NCI-H748 (cell line): Measurements from ENCODE around the gene SMPD3.
"Not testable (repeated sequence)": the region's sequence is repeated elsewhere in the genome, so short reads cannot be mapped to it uniquely, and the experiment has no call there.

Experiments
- DNase-seq: peaks from one replicate; lab custom pipeline; 2025; ENCODE audit not compliant: unreplicated experiment; lab: John Stamatoyannopoulos, UW

Gene SMPD3

GRCh38 chr16:68448360-68448970 lies at the start of gene SMPD3:
SMPD3 (minus strand) TSS chr16:68448508; CDS start chr16:68372181, 76,327 bp downstream.
- DNase-seq: peak; percentile 99

- no peak for DNase-seq
Observed at GRCh38 chr16:68496689-68497088, 48.4 kb upstream of the SMPD3 start.

DNA sequence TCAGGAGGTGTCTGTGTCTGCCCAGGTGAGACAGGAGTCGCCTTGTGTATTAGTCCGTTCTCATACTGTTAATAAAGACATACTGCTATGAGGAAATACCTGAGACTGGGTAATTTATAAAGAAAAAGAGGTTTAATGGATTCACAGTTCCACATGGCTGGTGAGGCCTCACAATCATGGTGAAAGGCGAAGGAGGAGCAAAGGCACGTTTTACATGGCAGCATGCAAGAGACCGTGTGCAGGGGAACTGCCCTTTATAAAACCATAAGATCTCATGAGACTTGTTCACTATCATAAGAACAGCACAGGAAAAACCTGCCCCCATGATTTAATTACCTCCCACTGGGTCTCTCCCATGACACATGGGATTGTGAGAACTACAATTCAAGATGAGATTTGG lies 46.0 kb upstream of the SMPD3 start:
- not testable (repeated sequence) for DNase-seq

- no peak for DNase-seq
Observed at GRCh38 chr16:68493412-68494070, 45.2 kb upstream of the SMPD3 start.

- no peak for DNase-seq
Observed at GRCh38 chr16:68492543-68493411, 44.5 kb upstream of the SMPD3 start.

DNA sequence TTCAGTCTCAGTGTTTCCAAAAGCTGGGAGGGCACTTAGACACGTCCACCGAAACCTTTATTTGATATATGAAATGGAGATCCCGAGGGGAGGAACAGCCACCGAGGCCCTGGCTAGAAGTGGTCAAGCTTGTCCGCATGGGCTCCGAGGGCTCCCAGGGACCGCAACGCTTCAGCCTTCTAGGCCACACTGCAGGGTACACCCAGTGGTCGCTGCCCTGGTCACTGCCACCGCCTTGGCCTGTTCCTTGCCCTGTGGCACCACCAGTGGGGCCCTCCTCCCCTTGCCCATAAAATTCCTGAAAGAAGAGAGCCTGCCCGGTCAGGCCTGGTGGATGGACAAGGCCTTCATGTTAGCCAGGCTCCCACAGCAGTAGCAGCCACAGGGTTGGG lies 43.8 kb upstream of the SMPD3 start:
- DNase-seq: no peak

- DNase-seq: no peak
Observed at GRCh38 chr16:68491576-68491950, 43.3 kb upstream of the SMPD3 start.

DNA sequence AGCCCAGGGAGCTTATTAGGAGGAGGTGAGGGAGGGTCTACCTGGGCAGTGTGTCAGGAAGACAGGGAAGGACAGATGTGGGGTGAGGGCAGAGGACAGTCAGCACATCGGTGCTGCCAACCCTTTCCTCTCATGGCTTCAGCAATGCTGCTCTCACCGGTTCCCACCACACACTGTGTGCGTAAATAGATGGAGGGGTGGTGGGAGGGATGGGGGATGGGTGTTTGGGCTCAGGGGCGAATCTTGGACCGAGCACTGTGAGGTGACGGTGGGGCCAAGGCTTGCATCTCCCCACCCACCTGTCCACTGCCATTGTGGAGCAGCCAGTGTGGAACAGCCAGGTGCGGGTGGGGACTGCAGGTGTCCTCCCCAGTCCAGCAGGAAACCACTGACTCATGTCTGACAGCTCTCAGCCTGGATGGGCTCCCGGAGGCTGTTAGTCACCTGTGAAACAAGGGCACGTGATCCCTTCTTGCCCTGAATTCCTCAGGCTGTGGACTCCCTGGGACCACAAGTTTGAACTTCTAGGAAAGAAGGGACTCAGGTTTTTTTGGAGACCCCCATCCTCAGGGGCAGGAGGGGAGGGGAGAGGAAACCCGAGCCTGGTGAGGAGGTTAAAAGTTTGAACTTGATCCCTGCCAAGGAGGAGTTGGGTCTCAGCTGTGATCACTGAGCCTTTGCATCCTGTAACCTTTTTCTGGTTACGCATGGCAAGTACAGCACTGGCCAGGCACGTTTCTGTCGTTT lies 42.7 kb upstream of the SMPD3 start:
- DNase-seq: no peak

- DNase-seq: no peak
Observed at GRCh38 chr16:68490358-68490757, 42.0 kb upstream of the SMPD3 start.

GRCh38 chr16:68488554-68488953 lies 40.2 kb upstream of the SMPD3 start:
- no peak for DNase-seq

GRCh38 chr16:68487669-68488068 lies 39.4 kb upstream of the SMPD3 start:
- no peak for DNase-seq

DNA sequence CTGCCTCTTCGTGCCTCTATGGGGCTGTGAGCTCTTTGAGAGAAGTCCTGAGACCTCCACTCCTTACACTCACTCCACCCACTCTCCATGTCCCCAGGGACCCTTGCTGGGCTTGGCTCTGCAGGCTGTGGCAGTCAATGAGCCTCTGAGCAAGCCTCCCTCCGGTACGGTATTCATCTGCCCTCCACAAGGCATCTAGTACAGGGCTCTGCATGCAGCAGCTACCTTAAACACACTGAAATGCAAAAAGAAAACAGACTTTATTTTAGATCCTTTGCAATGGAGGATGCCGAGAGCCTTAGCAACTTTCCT lies 38.9 kb upstream of the SMPD3 start:
- DNase-seq: peak; percentile 50

GRCh38 chr16:68486502-68487202 lies 38.3 kb upstream of the SMPD3 start:
- peak; percentile 50 for DNase-seq

DNA sequence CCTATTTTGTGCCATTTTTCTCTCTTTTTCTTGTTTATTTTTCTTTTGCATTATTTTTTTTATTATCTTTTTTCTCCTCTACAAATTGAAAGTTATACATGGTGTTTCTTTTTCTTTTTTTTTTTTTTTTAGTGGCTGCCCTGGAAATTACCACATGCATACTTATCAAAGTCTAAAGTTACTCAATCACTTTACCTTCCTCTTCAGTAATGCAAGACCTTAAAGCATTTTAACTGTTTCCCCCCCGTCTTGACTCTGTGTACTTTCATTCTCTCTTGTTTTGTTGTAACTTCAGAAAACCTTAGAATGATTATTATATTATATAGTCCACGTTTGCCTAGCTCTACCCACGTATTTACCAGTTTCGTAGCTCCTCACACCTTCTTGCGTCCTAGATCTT lies 33.3 kb upstream of the SMPD3 start:
- no peak for DNase-seq

GRCh38 chr16:68480084-68480995 lies 32.0 kb upstream of the SMPD3 start:
- no peak for DNase-seq

GRCh38 chr16:68479271-68479670 lies 31.0 kb upstream of the SMPD3 start:
- no peak for DNase-seq

- DNase-seq: no peak
Observed at GRCh38 chr16:68478526-68479250, 30.4 kb upstream of the SMPD3 start.

GRCh38 chr16:68475071-68475470 lies 26.8 kb upstream of the SMPD3 start:
- no peak for DNase-seq

GRCh38 chr16:68473358-68474070 lies 25.2 kb upstream of the SMPD3 start:
- no peak for DNase-seq
